HG02981 (cell line): Measurements from ENCODE around the gene BRAT1.
A peak's percentile ranks its signal among the peaks of the same experiment; 100 is the strongest.
"Not testable (repeated sequence)": the region's sequence is repeated elsewhere in the genome, so short reads cannot be mapped to it uniquely, and the experiment has no call there.

ENCODE experiments used
- ATAC-seq: cut with Tn5 transposase; IDR thresholded peaks from one replicate; pipeline ENCODE4 v1.9.1; 2021; ENCODE audit warnings: mild to moderate bottlenecking, moderate library complexity; ENCODE audit not compliant: unreplicated experiment

Gene BRAT1

DNA sequence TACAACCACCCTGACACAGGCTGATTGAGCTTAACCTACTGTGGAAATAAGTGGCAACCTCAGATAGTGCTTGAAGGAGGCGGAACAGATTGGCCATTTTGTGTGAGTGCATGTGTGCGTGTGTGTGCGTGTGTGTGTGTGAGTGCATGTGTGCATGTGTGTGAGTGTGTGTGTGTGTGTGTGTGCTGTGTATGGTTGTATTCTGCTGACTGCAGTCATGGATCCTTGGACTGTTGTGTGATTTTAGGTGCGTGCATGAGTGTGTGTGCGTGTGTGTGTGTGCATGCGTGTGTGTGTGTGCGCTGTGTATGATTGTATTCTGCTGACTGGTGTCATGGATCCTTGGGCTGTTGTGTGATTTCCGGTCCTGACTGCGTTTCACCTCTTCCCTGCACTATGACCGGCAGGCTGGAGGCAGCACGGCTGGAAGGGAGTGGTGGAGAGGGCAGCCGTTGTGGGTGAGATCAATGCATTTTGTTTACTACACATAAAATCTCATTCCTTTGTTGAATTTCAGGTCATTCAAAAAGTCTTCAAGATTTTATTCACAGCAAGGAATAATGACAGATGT, 9.7 kb upstream of the BRAT1 start:
- ATAC-seq, result no peak

DNA sequence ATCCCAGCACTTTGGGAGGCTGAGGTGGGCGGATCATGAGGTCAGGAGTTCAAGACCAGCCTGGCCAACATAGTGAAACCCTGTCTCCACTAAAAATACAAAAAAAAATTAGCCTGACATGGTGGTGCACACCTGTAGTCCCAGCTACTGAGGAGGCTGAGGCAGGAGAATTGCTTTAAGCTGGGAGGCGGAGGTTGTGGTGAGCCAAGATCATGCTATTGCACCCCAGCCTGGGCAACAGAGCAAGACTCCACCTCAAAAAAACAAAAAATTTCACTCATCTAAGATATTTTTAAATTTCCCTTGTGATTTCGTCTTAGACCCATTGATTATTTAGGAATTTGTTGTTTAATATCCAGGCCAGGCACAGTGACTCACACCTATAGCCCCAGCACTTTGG, 8.6 kb upstream of the BRAT1 start:
- ATAC-seq, result not testable (repeated sequence)

DNA sequence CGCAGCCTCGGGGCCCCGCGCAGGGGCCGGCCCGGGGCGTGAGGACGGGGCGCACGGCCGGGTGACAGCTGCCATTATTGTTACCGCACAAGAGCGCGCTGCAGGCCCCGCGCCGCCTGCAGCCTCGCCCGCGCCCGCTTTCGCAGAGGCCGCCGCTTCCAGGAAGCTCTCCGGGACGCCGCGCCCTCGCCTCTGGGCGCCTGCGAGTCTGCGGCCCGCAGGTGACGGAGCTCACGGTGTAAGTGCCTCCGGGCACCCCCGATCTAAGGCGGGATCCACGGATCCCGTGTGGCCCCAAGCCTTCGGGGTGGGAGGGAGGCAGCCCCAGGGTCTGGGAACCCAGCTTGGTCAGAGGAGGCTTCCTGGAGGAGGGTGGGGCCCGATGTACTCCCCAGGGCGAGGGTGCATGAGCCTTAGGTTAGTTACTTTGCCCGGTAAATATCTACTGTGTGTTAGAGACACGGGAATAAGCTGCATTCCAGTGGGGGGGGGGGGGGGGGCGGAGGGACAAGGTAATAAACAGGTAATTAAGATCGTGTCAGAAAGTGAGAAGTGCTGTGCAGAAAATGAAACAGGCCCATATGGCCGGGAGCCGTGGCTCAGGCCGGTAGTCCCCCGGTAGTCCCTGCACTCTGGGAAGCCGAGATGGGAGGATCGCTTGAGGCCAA, 4.1 kb upstream of the BRAT1 start:
- ATAC-seq, result peak; percentile 2

DNA sequence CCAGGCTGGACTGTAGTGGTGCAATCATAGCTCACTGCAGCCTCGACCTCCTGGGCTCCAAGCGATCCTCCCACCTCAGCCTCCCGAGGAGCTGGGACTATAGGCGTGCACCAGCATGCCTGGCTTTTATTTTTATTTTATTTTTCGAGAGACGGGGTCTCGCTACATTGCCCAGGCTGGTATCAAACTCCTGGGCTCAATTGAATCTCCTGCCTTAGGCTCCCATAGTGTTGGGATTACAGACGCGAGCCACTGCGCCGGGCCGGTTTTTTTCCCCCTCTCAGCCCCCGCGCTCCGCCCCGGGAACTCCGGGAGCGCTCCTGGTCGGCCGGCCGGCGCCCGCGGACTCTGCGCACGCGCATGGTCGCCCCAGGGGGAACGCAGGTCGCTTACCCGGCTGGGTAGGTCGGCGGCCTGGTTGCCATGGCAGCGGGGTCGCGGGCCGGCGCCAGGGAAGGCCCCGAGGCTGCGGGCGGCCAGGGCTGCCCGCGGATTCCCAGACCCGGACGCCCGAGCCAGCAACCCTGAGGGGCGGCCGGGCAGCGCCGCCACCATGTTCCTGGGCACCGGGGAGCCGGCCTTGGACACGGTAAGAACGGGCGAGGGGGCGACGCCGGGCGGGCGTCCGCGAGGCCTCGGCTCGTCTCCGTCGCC, 3.4 kb upstream of the BRAT1 start, which contains the start of gene IQCE:
TSS of gene IQCE (plus strand) at position 351 of the 654 bp plus-strand sequence. CDS start at position 554, 203 bp downstream.
- peak; percentile 51 for ATAC-seq

DNA sequence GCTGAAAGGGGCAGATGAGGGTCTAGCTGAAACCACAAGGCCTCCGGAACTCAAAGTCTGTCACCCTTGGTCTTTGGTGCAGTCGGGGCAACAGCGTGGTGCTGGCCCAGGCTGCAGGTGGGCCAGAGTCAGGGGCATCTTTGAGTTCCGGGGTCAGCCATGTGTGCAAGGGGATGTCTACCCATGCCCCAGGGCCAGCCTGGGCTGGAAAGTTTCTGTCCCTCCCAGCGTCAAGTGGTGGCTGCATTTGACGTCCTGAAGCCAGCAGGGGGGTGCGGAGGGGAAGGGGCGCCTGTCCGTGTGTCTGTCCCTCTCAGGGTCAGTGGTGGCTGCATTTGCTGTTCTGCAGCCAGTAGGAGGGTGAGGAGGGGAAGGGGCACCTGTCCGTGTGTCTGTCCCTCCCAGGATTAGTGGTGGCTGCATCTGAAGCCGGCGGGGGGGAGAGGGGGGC, 638 bp downstream of the BRAT1 start:
- no peak for ATAC-seq

DNA sequence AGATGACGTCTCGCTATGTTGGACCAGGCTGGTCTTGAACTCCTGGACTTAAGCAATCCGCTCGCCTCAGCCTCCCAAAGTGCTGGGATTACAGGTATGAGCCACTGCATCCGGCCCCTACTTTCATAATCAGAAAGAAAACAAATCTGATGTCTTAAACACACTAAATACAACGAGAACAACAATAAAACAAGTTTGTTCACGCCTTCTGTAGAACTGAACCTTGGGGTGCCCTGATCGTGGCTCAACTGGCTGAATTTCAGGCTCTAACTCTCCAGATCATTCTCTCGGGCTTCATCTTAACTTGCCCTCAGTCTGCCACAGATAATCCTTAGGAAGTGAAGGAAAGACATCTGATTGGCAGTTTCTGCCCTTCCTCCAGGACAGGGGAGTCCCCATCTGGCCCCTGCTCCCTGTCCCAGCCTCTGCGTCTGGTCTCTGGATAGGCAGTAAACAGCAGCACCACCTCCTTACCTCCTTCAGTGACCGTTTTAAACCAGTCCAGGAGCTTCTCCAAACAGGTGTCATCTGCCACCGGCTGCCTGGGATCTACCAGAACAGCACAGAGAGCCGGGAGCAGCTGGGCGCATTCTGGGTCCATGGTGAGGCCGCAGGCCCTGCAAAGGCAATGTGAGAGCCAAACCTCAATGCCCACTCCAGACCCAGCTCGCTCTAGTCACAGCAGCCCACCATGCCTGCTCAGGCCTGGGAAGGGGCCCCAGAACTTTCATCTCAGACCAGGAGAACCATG, 1.3 kb downstream of the BRAT1 start:
- no peak for ATAC-seq

DNA sequence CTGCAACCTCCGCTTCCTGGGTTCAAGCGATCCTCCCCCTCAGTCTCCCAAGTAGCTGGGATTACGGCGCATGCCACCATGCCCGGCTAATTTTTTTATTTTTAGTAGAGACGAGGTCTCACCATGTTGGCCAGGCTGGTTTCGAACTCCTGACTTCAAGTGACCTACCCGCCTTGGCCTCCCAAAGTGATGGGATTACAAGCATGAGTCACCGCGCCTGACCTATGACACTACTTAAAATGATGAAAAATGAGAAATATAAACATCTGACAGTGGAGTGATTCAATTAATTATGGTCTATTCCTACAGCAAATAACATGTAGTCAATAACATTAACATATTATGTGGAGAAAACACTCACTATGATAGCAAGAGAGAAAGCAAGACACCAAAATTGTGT, 2.2 kb downstream of the BRAT1 start:
- ATAC-seq, result no peak

DNA sequence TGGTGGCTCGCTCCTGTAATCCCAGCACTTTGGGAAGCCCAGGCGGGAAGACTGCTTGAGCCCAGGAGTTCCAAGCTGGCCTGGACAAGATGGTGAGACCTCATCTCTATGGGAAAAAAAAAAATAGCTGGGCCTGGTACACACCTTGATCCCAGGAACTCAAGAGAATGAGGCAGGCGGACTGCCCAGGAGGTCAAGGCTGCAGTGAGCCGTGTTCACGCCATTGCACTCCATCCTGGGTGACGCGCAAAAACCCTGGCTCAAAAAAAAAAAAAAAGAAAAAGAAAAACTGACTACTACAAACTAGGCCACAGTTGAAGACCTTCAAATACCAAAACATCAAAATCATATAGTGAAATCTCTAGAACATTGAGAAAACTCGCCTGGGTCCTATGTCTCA, 3.9 kb downstream of the BRAT1 start:
- no peak for ATAC-seq

DNA sequence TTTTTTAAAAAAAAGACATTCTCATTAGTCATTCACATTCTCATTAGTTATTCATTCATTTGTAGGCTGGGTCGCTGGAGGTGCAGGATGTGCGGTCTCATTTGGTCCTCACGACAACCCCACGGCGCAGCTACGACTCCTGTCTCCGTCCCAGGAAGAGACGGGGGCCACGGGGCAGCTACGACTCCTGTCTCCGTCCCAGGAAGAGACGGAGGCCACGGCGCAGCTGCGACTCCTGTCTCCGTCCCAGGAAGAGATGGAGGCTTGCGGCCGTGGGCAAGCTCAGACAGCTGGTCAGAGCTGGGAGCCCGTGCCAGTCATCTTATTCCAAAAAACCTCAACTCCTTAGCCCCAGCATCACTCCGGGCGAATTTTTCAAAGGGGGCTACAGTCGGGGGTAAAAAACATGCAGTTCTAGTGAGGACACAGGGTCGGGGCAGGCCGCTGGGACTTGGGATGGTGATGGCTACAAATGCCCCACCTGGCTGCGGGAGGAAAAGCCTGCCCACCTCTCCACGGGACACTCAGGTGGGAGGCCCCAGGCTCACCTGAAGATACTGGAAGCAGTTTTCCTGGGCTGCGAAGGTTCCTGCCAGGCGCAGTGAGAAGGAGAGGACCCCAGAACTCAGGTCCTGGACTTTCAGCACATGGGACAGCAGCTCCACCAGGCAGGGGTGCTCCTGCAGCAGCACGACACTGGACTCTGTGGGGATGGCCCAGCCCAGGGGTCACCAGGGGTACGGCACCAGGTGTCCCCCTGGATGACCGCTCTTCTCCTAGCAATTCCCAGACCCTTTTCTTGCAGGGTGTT, 8.3 kb downstream of the BRAT1 start:
- ATAC-seq, result no peak

DNA sequence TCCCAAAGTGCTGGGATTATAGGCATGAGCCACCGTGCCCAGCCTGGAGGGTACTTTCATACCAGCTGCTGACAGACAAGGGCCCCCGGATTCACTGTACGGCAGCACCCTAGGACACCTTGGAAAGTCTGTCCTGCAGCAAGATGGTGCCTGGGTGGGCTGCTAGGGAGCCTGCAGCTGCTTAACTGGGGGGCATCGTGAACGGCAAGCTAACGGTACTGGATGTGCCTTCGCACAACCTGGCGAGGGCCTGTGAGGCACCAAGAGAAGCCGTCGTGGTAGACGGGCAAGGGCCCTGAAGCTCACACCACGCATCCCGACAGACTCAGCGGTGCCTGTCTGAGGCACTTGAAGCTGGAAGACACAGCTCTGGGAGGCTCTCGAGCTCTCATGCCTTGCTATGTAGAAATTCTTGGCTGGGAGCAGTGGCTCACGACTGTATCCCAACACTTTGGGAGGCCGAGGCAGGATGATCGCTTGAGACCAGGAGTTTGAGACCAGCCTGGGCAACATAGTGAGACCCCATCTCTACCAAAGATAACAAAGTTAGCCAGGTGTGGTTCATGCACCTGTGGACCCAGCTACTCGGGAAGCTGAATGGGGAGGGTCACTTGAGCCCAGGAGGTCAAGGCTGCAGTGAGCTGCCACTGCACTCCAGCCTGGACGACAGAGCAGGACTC, 9.4 kb downstream of the BRAT1 start:
- no peak for ATAC-seq

DNA sequence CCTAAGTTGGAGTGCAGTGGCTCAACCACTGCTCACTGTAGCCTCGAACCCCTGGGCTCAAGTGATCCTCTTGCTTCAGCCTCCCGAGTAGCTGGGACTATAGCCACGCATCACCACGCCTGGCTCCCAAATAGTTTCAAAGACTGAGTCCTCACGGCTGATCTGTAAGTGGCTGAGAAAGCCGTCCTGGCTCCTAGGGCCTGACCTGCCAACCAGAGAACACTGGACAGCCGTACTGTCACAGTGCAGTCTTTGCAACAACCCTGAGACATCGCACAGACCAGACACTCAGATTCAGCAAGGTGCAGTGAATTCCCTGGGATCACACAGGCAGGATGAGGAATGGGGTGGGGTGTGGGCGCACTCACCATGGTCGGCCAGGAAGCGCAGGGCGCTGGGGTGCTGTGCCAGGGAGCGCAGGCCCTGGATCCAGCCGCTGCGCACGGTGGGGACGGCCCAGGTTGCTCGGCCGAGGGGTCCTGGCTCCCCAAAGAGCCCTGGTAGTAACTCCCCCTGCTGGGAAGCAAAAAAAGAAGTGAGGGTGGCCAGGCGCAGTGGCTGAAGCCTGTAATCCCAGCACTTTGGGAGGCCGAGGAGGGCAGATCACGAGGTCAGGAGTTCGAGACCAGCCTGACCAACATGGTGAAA, 10.7 kb downstream of the BRAT1 start:
- no peak for ATAC-seq

DNA sequence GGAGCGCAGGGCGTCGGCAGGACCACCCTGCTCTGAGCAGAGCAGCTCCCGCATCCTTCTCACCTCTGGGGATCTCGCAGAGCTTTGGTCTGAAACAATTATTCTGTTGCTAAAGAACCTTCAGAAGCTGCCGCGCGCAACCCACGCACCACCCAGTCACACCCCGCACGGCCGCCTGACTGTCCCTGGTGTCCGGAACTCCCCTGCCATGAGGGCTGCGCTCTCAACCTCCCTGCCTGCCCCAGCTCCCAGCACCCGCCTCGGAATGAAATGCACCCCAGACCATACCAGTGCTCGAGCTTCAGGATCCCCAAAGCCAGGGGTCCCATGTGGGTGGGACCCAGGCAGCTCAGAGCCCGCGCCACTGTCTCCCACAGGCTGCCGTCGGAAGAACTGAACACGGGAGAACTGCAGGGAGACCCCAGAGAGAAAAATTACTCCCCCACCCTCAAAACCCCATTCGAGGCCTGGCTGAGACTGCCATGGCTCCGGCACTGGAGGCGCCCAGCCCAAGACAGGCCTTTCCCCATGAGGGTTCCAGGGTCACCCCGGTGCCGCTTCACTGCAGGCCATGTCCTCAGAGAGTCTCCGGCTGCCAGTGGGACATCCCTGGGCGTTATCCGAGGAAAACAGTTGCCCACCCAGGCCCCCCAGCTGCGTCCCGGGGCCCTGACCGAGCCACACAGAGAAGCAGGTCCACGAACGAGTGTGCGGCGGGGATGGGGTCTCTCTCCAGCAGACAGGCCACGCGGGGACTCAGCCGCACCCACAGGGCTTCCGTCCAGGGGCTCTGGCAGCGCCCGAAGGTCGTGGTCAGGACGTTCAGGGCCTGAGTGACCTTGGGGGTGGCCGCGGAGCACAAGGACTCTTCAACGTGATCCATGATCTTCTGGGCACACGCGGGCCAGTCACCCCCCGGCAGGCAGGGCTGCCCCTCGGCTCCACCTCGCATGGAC, 12.1 kb downstream of the BRAT1 start:
- ATAC-seq, result no peak

DNA sequence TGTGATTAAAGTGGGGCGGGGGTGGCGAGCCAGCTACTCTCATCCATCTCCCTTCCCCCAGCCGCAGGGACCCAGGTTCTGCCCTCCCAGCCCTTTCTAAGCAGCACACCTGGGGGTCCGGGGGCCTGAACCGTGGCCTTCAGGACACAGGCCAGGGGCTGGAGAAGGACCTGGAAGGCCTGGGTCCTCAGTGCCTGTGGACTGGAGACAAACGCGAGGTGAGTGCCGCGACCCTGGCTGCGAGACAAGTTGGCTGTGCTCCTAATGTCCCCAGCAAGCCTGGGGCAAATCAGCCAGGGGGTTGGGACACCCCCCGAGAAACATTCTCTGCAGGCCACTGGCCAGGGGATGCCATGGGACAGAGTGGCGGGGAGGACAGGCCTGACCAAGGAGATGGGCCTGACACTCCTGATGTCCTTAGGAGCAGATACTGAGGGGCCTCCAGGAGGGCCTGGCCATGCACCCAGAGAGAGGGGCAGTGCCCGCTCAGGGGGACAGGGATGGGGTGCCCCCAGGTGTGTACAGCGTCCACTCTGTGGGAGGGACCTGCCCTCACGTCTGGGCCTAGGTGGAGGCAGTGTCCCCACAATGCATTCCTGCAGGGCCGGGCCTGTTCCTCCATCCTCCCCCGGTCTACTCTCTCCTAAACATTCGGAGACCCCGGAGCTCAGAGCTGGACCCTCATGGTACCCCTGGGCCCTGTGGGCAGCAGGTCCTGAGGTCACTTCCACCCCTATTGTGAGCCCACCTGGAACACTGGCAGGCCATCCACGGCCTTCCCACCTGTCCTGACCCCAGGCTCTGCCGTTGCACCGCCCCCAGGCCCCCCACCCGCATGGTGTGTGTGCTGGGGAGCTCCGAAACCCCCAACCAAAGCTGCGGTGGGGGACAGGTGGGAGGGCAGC, 13.1 kb downstream of the BRAT1 start:
- no peak for ATAC-seq

DNA sequence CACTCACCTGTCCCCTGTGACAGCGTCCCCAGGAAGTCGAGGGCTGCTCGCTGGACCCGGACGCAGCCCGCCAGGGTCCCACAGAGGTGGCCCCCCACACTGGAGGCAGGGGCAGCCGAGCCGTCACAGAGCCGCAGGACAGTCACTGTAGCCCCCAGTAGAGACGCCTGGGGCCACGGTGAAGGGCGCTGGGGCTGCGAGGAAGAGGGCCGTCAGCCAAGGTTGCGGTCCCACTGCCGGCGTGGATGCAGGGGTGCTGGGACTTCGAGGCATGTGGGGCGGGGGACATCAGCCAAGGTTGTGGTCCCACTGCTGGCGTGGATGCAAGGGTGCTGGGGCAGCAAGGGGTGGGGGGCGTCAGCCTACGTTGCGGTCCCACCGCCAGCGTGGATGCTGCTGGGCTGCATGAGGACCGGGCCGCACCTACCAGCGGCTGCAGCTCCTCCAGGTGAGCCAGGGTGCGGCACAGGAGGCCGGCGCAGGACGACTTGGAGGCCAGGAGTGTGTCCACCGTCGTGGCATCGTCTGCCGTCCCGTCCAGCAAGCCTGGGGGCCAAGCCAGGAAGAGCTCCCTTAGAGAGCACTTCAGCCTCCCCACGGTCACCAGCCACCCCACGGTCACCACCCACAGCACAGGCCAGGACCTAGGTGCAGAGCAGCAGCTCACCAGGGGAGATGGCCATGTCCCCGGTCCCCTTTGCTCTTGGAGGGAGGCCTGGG, 13.9 kb downstream of the BRAT1 start:
- ATAC-seq, result no peak

DNA sequence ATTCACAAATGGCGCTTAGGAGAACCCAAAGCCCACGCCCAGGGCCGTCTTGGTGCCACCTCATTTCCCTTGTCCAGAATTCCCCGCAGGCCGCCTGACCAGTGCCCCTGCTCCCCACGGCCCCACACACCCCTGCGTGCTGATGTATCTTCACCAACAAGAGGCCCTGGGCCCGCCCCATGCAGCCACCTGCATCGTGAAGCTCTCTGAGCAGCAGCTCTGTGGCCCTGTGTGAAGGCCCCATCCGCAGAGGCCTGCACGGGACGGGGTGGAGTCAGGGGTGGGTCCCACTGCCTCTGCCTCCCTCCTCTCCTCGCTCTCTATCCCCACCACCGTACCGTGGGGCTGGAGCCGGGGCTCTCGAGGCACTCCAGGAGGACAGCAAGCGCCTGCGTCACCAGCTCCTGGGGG, 14.7 kb downstream of the BRAT1 start:
- no peak for ATAC-seq

DNA sequence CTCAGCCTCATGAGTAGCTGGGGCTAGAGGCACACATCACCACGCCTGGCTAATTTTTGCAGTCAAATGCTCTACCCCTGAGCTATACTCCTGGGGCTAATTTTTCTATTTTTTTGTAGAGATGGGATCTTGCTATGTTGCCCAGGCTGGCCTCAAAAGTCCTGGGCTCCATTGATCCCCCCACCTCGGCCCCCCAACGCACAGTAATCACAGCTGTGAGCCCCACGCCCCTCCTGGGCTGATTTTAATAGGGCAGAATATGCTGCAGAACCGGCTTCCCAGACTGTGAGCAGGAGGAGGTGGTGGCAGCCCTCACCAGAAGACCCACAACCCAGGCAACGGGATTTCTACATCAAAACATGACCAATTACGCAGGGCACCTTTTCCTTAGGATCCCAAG, 15.2 kb downstream of the BRAT1 start:
- ATAC-seq, result no peak
